SK-N-SH (cell line): ENCODE results near the gene ATL3. TPM values are rescaled to one million over a fixed set of nuclear protein-coding genes. Genes with fewer than 3 reads are reported as not detected.

Experiments used
- CTCF ChIA-PET: fragments of 300-600, 350-600 bp; formaldehyde crosslinking; extraction: SDS; loops from one replicate; lab custom pipeline; 2021; lab: Yijun Ruan, JAX
- POLR2A ChIA-PET: fragments of 350-600 bp; sonication (Branson Sonifier 250); formaldehyde crosslinking; extraction: SDS; loops from one replicate; lab custom pipeline; 2020; ENCODE audit warnings: antibody characterized with exemption, inconsistent platforms; lab: Yijun Ruan, JAX
- DNase-seq: peaks from one replicate; pipeline ENCODE4 v3.0.0; 2012
- H2AFZ ChIP-seq: fragments of 200-600 bp; sonication (generic); 2 replicates; pipeline ENCODE4 v1.8.1; 2016; ENCODE audit warnings: antibody characterized with exemption, mild to moderate bottlenecking, low read depth
- H3F3A ChIP-seq: fragments of 200-600 bp; sonication (generic); replicated peaks from 2 replicates; pipeline ENCODE3; 2016; ENCODE audit warnings: antibody characterized with exemption, mild to moderate bottlenecking; ENCODE audit not compliant: insufficient read depth
- H3K27ac ChIP-seq, 2 experiments: fragments of 200-500 bp in 1 of 2; fragments of 200-600 bp in 1 of 2; sonication (Bioruptor generic) in 1 of 2; sonication (generic), shearing (Covaris generic) in 1 of 2; 2 replicates each; pipeline versions ENCODE4 v1.5.1 to v1.6.1; 2014 to 2016; ENCODE audit warnings: low read depth in 2 of 2, inconsistent platforms in 1 of 2, low read length in 1 of 2, mild to moderate bottlenecking in 1 of 2, mixed read lengths in 1 of 2
- H3K27me3 ChIP-seq: fragments of 200-600 bp; sonication (generic), shearing (Covaris generic); 2 replicates; pipeline ENCODE4 v1.6.1; 2016; ENCODE audit warnings: mixed run types; ENCODE audit not compliant: insufficient read depth
- H3K36me3 ChIP-seq, 2 experiments: fragments of 200-500 bp in 1 of 2; fragments of 200-600 bp in 1 of 2; sonication (Bioruptor generic) in 1 of 2; sonication (generic) in 1 of 2; replicated peaks in 1 of 2; 2 replicates each; pipeline versions ENCODE3 to v1.5.1; 2014 to 2016; ENCODE audit warnings: low read length in 1 of 2, mild to moderate bottlenecking in 1 of 2; ENCODE audit not compliant: insufficient read depth in 2 of 2, control insufficient read depth in 1 of 2
- H3K4me1 ChIP-seq, 2 experiments: fragments of 200-500 bp in 1 of 2; fragments of 200-600 bp in 1 of 2; sonication (Bioruptor generic) in 1 of 2; sonication (generic), shearing (Covaris generic) in 1 of 2; 2 replicates each; pipeline versions ENCODE4 v1.5.1 to v1.6.1; 2014 to 2016; ENCODE audit warnings: low read depth in 1 of 2, low read length in 1 of 2, mixed run types in 1 of 2; ENCODE audit not compliant: insufficient read depth in 2 of 2, control insufficient read depth in 1 of 2
- H3K4me2 ChIP-seq: fragments of 200-600 bp; sonication (generic), shearing (Covaris generic); 2 replicates; pipeline ENCODE4 v1.6.1; 2017; ENCODE audit warnings: mixed run types
- H3K4me3 ChIP-seq, 2 experiments: fragments of 200-500 bp in 1 of 2; fragments of 200-600 bp in 1 of 2; sonication (Bioruptor generic) in 1 of 2; sonication (generic), shearing (Covaris generic) in 1 of 2; 2 replicates each; pipeline versions ENCODE4 v1.5.1 to v1.8.1; 2014 to 2016; ENCODE audit warnings: low read depth in 2 of 2, inconsistent platforms in 1 of 2, low read length in 1 of 2, mild to moderate bottlenecking in 1 of 2, mixed read lengths in 1 of 2, moderate library complexity in 1 of 2
- H3K79me2 ChIP-seq: fragments of 200-600 bp; sonication (generic); 2 replicates; pipeline ENCODE4 v1.8.1; 2017; ENCODE audit warnings: mild to moderate bottlenecking; ENCODE audit not compliant: insufficient read depth
- H3K9ac ChIP-seq: fragments of 200-600 bp; sonication (generic); 2 replicates; pipeline ENCODE4 v1.6.1; 2017; ENCODE audit warnings: mixed run types
- H3K9me2 ChIP-seq: fragments of 200-600 bp; sonication (generic); 2 replicates; pipeline ENCODE4 v1.6.1; 2017; ENCODE audit warnings: mixed run types
- H3K9me3 ChIP-seq: fragments of 200-600 bp; sonication (generic); 2 replicates; pipeline ENCODE4 v1.6.1; 2017; ENCODE audit warnings: mixed run types, mild to moderate bottlenecking, moderate library complexity
- H4K20me1 ChIP-seq: fragments of 200-600 bp; sonication (generic); 2 replicates; pipeline ENCODE4 v1.6.1; 2017; ENCODE audit warnings: mild to moderate bottlenecking, mixed run types; ENCODE audit not compliant: insufficient read depth
- CHD2 ChIP-seq: fragments of 150-350 bp; IDR thresholded peaks from 2 replicates; pipeline ENCODE4 v1.6.1; 2018; ENCODE audit warnings: low read length; ENCODE audit not compliant: partially characterized antibody
- EP300 ChIP-seq, 2 experiments: IDR thresholded peaks; 2 replicates each; pipeline versions ENCODE4 v1.4.0 to v1.6.1; 2012; ENCODE audit warnings: borderline replicate concordance in 1 of 2, low read depth in 1 of 2, low read length in 1 of 2
- EZH2phosphoT487 ChIP-seq: fragments of 200-600 bp; sonication (generic); IDR thresholded peaks from 2 replicates; pipeline ENCODE4 v1.6.1; 2017; ENCODE audit warnings: low read depth, mixed run types, mild to moderate bottlenecking, antibody characterized with exemption, moderate library complexity, borderline replicate concordance
- FOXJ3 ChIP-seq: sonication (generic); formaldehyde crosslinking; IDR thresholded peaks from 2 replicates; pipeline ENCODE4 v1.5.1; 2020; ENCODE audit warnings: mild to moderate bottlenecking, missing genetic modification reagents
- GABPA ChIP-seq: IDR thresholded peaks from 2 replicates; pipeline ENCODE4 v1.4.0; 2012; ENCODE audit warnings: low read depth, mild to moderate bottlenecking
- JUND ChIP-seq: IDR thresholded peaks from 2 replicates; pipeline ENCODE4 v1.4.0; 2012
- POLR2AphosphoS5 ChIP-seq: IDR thresholded peaks from 2 replicates; pipeline ENCODE4 v1.6.1; 2012; ENCODE audit warnings: low read depth, low read length
- RXRA ChIP-seq: IDR thresholded peaks from 2 replicates; pipeline ENCODE4 v1.4.0; 2012; ENCODE audit warnings: low read depth, mild to moderate bottlenecking, borderline replicate concordance
- TCF12 ChIP-seq: IDR thresholded peaks from 2 replicates; pipeline ENCODE4 v1.4.0; 2012
- TEAD4 ChIP-seq: IDR thresholded peaks from 2 replicates; pipeline ENCODE4 v1.4.0; 2012; ENCODE audit warnings: mild to moderate bottlenecking, borderline replicate concordance; ENCODE audit not compliant: insufficient read depth
- WGBS: methylation state at CpG from one replicate; pipeline ENCODE4 v1.1.6; 2017; ENCODE audit warnings: low lambda C conversion rate; 5-methylcytosine and 5-hydroxymethylcytosine counted together
- polyA plus RNA-seq, 3 experiments: library from polyadenylated mRNA; depleted of rRNA; stranded (reverse); fragments of >200 nt; gene quantifications; 2 replicates each; pipeline ENCODE4 v1.2.3, GENCODE V29; 2012
- TF ChIP-seq, protein P1 (sequence below): IDR thresholded peaks from 2 replicates; pipeline ENCODE4 v1.4.0; 2012; ENCODE audit warnings: low read depth, borderline replicate concordance
- TF ChIP-seq, protein P2 (sequence below): IDR thresholded peaks from 2 replicates; pipeline ENCODE4; 2012
- TF ChIP-seq, protein P3 (sequence below): fragments of 200-600 bp; sonication (generic); IDR thresholded peaks from 2 replicates; pipeline ENCODE4 v1.6.1; 2017; ENCODE audit warnings: antibody characterized with exemption, mild to moderate bottlenecking, moderate library complexity
- TF ChIP-seq, protein P4 (sequence below): IDR thresholded peaks from 2 replicates; pipeline ENCODE4 v1.4.0; 2012; ENCODE audit warnings: low read depth
- TF ChIP-seq, protein P5 (sequence below): fragments of 150-350 bp; IDR thresholded peaks from 2 replicates; pipeline ENCODE4 v1.6.1; 2017; ENCODE audit warnings: antibody characterized with exemption, low read length, low read depth, borderline replicate concordance
- TF ChIP-seq, protein P6 (sequence below): IDR thresholded peaks from 2 replicates; pipeline ENCODE4 v1.6.1; 2012; ENCODE audit warnings: mild to moderate bottlenecking, low read depth, low read length, moderate library complexity
- TF ChIP-seq, protein P7 (sequence below): fragments of 150-350 bp; IDR thresholded peaks from 2 replicates; pipeline ENCODE4 v1.6.1; 2016; ENCODE audit warnings: mild to moderate bottlenecking, low read depth, low read length

Gene ATL3
- polyA plus RNA-seq, 1 of the 3 experiments (the other 2 are of a cell fraction), result 13.1 TPM

DNA sequence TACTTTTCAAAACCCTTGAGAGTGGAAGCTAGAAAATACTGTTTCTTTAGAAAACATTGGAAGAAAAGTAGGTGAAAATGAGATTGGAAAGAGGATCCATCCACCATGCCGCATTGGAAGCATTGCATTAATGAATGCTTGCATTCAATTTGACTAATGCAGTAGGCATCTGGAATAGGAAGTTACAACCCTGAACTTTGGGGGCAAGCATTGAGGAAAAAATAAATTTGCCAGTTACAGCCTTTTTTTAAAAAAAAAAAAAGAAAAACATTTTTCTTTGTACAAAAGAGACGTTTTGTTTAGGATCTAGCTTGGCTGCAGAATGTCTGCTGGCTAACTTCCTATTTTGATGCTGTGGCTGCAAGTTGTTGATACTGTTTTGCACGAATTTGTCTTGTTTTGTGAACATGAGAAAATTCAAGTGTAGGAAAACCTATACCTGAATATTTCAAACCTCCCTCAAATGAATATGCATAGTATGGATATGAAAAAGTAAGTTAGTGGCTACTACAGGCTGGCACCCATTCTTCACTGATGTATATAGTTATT lies 38.2 kb upstream of the ATL3 start (continued):
- TF ChIP-seq, protein P1, sequence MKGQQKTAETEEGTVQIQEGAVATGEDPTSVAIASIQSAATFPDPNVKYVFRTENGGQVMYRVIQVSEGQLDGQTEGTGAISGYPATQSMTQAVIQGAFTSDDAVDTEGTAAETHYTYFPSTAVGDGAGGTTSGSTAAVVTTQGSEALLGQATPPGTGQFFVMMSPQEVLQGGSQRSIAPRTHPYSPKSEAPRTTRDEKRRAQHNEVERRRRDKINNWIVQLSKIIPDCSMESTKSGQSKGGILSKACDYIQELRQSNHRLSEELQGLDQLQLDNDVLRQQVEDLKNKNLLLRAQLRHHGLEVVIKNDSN, result no peak
- TF ChIP-seq RXRA (no peak), POLR2AphosphoS5 (no peak), EP300 (IDR thresholded peaks at IDR 0.05; ENCODE audit: borderline replicate concordance in 1 of 2, low read depth in 1 of 2, low read length in 1 of 2) (no peak), TEAD4 (no peak), GABPA (no peak), FOXJ3 (CRISPR knock-in tag) (no peak), TCF12 (no peak)
- TF ChIP-seq, protein P2, sequence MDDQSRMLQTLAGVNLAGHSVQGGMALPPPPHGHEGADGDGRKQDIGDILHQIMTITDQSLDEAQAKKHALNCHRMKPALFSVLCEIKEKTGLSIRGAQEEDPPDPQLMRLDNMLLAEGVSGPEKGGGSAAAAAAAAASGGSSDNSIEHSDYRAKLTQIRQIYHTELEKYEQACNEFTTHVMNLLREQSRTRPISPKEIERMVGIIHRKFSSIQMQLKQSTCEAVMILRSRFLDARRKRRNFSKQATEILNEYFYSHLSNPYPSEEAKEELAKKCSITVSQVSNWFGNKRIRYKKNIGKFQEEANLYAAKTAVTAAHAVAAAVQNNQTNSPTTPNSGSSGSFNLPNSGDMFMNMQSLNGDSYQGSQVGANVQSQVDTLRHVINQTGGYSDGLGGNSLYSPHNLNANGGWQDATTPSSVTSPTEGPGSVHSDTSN, result no peak
- TF ChIP-seq, protein P3, sequence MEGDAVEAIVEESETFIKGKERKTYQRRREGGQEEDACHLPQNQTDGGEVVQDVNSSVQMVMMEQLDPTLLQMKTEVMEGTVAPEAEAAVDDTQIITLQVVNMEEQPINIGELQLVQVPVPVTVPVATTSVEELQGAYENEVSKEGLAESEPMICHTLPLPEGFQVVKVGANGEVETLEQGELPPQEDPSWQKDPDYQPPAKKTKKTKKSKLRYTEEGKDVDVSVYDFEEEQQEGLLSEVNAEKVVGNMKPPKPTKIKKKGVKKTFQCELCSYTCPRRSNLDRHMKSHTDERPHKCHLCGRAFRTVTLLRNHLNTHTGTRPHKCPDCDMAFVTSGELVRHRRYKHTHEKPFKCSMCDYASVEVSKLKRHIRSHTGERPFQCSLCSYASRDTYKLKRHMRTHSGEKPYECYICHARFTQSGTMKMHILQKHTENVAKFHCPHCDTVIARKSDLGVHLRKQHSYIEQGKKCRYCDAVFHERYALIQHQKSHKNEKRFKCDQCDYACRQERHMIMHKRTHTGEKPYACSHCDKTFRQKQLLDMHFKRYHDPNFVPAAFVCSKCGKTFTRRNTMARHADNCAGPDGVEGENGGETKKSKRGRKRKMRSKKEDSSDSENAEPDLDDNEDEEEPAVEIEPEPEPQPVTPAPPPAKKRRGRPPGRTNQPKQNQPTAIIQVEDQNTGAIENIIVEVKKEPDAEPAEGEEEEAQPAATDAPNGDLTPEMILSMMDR, result no peak
- TF ChIP-seq, protein P4, sequence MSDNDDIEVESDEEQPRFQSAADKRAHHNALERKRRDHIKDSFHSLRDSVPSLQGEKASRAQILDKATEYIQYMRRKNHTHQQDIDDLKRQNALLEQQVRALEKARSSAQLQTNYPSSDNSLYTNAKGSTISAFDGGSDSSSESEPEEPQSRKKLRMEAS, result no peak

DNA sequence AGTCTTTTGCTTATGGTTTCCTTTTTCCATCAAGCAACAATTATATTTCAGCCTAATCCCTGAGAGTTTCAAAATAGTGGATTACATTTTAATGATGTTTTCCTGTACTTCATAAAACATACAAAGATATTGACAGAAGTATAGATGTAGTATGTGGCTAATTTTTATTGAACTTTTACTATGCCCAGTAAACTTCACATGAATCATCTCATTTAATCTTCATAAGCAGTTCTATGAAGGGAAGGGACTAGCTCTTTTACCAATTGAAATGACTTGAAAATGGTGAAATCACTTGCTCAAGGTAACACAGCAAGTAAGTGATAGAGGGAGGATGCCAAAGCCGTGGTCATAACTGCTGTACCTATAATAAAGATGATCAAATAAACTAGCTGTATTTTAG lies 37.6 kb upstream of the ATL3 start:
- Histone ChIP-seq H3K27me3 (no peaks in the 10 kb centered on the region), H3K4me1 (peaks cover 0 to 23% of the 10 kb centered on the region in 2 experiments; a peak in 1 of 4 replicates), H4K20me1 (peaks cover 10% of the 10 kb centered on the region), H3K9me3 (no peaks in the 10 kb centered on the region), H3F3A (peaks cover 4% of the 10 kb centered on the region), H2AFZ (no peak overlapping the region), H3K4me3 (no peak overlapping the region), H3K9ac (no peak overlapping the region), H3K4me2 (no peak overlapping the region), H3K27ac (no peak overlapping the region), H3K36me3 (peaks cover 0 to 4% of the 10 kb centered on the region in 2 experiments), H3K9me2 (no peaks in the 10 kb centered on the region), H3K79me2 (peaks cover 68% of the 10 kb centered on the region)
- ChIA-PET CTCF (interaction anchor here (1.1 to 1.3 kb wide), 2 partner anchors 37 to 58 kb away, joined by 3 to 6 read pairs; no protein-coding TSS in a partner anchor), POLR2A (no interaction called here)
- 87% methylated on average over 1 of the region's 1 CpG for WGBS
- no peak for DNase-seq
- TF ChIP-seq CHD2 (no peak), EZH2phosphoT487 (no peak), EP300 (IDR thresholded peaks at IDR 0.05; ENCODE audit: borderline replicate concordance in 1 of 2, low read depth in 1 of 2, low read length in 1 of 2) (no peak), FOXJ3 (CRISPR knock-in tag) (no peak), JUND (no peak), TCF12 (no peak), POLR2AphosphoS5 (no peak)
- TF ChIP-seq, protein P5, sequence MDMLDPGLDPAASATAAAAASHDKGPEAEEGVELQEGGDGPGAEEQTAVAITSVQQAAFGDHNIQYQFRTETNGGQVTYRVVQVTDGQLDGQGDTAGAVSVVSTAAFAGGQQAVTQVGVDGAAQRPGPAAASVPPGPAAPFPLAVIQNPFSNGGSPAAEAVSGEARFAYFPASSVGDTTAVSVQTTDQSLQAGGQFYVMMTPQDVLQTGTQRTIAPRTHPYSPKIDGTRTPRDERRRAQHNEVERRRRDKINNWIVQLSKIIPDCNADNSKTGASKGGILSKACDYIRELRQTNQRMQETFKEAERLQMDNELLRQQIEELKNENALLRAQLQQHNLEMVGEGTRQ, result no peak
- TF ChIP-seq, protein P6, sequence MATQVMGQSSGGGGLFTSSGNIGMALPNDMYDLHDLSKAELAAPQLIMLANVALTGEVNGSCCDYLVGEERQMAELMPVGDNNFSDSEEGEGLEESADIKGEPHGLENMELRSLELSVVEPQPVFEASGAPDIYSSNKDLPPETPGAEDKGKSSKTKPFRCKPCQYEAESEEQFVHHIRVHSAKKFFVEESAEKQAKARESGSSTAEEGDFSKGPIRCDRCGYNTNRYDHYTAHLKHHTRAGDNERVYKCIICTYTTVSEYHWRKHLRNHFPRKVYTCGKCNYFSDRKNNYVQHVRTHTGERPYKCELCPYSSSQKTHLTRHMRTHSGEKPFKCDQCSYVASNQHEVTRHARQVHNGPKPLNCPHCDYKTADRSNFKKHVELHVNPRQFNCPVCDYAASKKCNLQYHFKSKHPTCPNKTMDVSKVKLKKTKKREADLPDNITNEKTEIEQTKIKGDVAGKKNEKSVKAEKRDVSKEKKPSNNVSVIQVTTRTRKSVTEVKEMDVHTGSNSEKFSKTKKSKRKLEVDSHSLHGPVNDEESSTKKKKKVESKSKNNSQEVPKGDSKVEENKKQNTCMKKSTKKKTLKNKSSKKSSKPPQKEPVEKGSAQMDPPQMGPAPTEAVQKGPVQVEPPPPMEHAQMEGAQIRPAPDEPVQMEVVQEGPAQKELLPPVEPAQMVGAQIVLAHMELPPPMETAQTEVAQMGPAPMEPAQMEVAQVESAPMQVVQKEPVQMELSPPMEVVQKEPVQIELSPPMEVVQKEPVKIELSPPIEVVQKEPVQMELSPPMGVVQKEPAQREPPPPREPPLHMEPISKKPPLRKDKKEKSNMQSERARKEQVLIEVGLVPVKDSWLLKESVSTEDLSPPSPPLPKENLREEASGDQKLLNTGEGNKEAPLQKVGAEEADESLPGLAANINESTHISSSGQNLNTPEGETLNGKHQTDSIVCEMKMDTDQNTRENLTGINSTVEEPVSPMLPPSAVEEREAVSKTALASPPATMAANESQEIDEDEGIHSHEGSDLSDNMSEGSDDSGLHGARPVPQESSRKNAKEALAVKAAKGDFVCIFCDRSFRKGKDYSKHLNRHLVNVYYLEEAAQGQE, result no peak
- TF ChIP-seq, protein P4, result no peak
- TF ChIP-seq, protein P7, sequence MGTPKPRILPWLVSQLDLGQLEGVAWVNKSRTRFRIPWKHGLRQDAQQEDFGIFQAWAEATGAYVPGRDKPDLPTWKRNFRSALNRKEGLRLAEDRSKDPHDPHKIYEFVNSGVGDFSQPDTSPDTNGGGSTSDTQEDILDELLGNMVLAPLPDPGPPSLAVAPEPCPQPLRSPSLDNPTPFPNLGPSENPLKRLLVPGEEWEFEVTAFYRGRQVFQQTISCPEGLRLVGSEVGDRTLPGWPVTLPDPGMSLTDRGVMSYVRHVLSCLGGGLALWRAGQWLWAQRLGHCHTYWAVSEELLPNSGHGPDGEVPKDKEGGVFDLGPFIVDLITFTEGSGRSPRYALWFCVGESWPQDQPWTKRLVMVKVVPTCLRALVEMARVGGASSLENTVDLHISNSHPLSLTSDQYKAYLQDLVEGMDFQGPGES, result no peak
- TF ChIP-seq, protein P2, result no peak
